DND-41 (cell line): ENCODE measurements around the gene PPAT.

Source experiments
- EZH2 ChIP-seq: IDR thresholded peaks from 3 replicates; pipeline ENCODE4 v1.6.1; 2012; ENCODE audit warnings: borderline replicate concordance, low read depth, mild to moderate bottlenecking, moderate library complexity, low read length, inconsistent platforms; ENCODE audit not compliant: severe bottlenecking
- TF ChIP-seq, protein P1 (sequence below): IDR thresholded peaks from 2 replicates; pipeline ENCODE4 v1.5.1; 2012; ENCODE audit warnings: borderline replicate concordance, low read length, moderate library complexity, mild to moderate bottlenecking; ENCODE audit not compliant: poor library complexity, severe bottlenecking; ENCODE audit errors: extremely low read depth

DNA sequence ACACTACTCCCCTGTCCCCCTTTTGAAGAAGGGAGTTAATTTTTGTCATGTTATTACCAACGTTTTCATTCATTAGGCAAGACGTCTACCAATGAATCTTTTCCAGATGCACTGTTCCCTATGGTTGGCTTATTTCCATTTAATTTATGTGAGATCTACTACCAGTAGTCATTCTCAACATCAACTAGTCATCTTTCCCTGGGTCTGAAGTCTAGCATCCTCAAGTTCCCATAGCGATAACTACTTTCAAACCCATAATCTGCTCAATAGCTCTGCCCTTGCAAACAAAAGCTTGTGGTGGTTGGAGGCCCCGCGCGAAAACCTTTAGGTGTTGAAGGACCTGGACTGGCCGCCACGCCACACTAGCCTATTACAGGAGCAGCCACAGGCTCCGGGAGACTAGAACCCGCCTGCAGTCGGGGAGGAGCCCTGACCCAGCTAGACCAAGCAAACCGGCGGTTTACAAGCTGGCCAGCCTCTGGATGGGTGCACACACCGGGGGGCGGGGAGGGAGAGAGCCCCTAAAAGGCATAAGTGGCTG is 746 bp downstream of the PPAT start:
- TF ChIP-seq, protein P1, sequence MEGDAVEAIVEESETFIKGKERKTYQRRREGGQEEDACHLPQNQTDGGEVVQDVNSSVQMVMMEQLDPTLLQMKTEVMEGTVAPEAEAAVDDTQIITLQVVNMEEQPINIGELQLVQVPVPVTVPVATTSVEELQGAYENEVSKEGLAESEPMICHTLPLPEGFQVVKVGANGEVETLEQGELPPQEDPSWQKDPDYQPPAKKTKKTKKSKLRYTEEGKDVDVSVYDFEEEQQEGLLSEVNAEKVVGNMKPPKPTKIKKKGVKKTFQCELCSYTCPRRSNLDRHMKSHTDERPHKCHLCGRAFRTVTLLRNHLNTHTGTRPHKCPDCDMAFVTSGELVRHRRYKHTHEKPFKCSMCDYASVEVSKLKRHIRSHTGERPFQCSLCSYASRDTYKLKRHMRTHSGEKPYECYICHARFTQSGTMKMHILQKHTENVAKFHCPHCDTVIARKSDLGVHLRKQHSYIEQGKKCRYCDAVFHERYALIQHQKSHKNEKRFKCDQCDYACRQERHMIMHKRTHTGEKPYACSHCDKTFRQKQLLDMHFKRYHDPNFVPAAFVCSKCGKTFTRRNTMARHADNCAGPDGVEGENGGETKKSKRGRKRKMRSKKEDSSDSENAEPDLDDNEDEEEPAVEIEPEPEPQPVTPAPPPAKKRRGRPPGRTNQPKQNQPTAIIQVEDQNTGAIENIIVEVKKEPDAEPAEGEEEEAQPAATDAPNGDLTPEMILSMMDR: no peak
- TF ChIP-seq EZH2: no peak
